Caco-2 (cell line): ENCODE measurements around the gene TACC3. TPM values are rescaled to one million over a fixed set of nuclear protein-coding genes. Genes with fewer than 3 reads are reported as not detected.

Experiments used
- BruUV-seq: library from RNA; stranded (reverse); fragments of 400-500 nt; replicated peaks from 2 replicates; lab custom pipeline; 2021; lab: Mats Ljungman, UMichigan
- CTCF ChIA-PET: fragments of 300-600 bp; sonication (Branson Sonifier 250); formaldehyde crosslinking; loops from one replicate; lab custom pipeline; 2022; ENCODE audit warnings: antibody characterized with exemption; lab: Charles Lee
- POLR2A ChIA-PET: fragments of 300-600 bp; sonication (Branson Sonifier 250); formaldehyde crosslinking; loops from one replicate; lab custom pipeline; 2022; ENCODE audit warnings: antibody characterized with exemption; lab: Charles Lee
- DNase-seq, 2 experiments: peaks; one replicate each; pipeline versions ENCODE4 v3.0.0 to v3.0.0-alpha.2; 2020 to 2022
- H3K27me3 ChIP-seq: replicated peaks from 2 replicates; pipeline ENCODE4 v1.6.0; 2011; ENCODE audit warnings: low read length; ENCODE audit not compliant: control insufficient read depth, insufficient read depth
- H3K36me3 ChIP-seq: 2 replicates; pipeline ENCODE4 v1.5.1; 2011; ENCODE audit warnings: low read length; ENCODE audit not compliant: control insufficient read depth, insufficient read depth
- H3K4me1 ChIP-seq: fragments of 250-450 bp; sonication (Bioruptor Pico); 2 replicates; pipeline ENCODE4 v1.5.1; 2020; ENCODE audit warnings: mild to moderate bottlenecking
- H3K4me3 ChIP-seq: 2 replicates; pipeline ENCODE4 v1.5.1; 2011; ENCODE audit warnings: low read depth, mild to moderate bottlenecking, control low read depth, low read length
- H3K9me3 ChIP-seq: fragments of 250-450 bp; sonication (Bioruptor Pico); 2 replicates; pipeline ENCODE4 v1.5.1; 2020; ENCODE audit warnings: mild to moderate bottlenecking, moderate library complexity
- H3K27ac Mint-ChIP-seq: one replicate; pipeline ENCODE4 v1.8.0; 2022; ENCODE audit warnings: mixed read lengths; ENCODE audit not compliant: unreplicated experiment
- H3K27me3 Mint-ChIP-seq: one replicate; pipeline ENCODE4 v1.8.0; 2022; ENCODE audit warnings: mixed read lengths; ENCODE audit not compliant: insufficient read depth, unreplicated experiment
- H3K36me3 Mint-ChIP-seq: one replicate; pipeline ENCODE4 v1.8.0; 2022; ENCODE audit warnings: mild to moderate bottlenecking, mixed read lengths; ENCODE audit not compliant: insufficient read depth, unreplicated experiment
- H3K4me1 Mint-ChIP-seq: one replicate; pipeline ENCODE4 v1.8.0; 2022; ENCODE audit warnings: low read depth, mixed read lengths; ENCODE audit not compliant: unreplicated experiment
- H3K4me3 Mint-ChIP-seq: one replicate; pipeline ENCODE4 v1.8.0; 2022; ENCODE audit warnings: mild to moderate bottlenecking, moderate library complexity, mixed read lengths; ENCODE audit not compliant: unreplicated experiment
- H3K9me3 Mint-ChIP-seq: one replicate; pipeline ENCODE4 v1.8.0; 2022; ENCODE audit warnings: mixed read lengths; ENCODE audit not compliant: unreplicated experiment
- intact Hi-C: fragments of 100-400 bp; cut with micrococcal nuclease; formaldehyde crosslinking; loops from one replicate; pipeline ENCODE4 v1.10.0; 2022; ENCODE audit not compliant: unreplicated experiment
- total RNA-seq: library from RNA; stranded (reverse); gene quantifications from 2 replicates; pipeline ENCODE4 v1.2.3, GENCODE V29; 2022
- TF ChIP-seq, protein P1 (sequence below), 2 experiments: fragments of 200-600 bp in 1 of 2; IDR thresholded peaks; 1 replicate in 1 of 2; 2 replicates in 1 of 2; pipeline versions ENCODE4 v1.5.1 to v1.8.0; 2011 to 2022; ENCODE audit warnings: antibody characterized with exemption in 1 of 2, control low read depth in 1 of 2, inconsistent platforms in 1 of 2, low read depth in 1 of 2, low read length in 1 of 2, mild to moderate bottlenecking in 1 of 2, moderate library complexity in 1 of 2; ENCODE audit not compliant: insufficient read depth in 1 of 2, severe bottlenecking in 1 of 2, unreplicated experiment in 1 of 2

Gene TACC3
- total RNA-seq, 1 experiment from 2014 or later, result 106 TPM

DNA sequence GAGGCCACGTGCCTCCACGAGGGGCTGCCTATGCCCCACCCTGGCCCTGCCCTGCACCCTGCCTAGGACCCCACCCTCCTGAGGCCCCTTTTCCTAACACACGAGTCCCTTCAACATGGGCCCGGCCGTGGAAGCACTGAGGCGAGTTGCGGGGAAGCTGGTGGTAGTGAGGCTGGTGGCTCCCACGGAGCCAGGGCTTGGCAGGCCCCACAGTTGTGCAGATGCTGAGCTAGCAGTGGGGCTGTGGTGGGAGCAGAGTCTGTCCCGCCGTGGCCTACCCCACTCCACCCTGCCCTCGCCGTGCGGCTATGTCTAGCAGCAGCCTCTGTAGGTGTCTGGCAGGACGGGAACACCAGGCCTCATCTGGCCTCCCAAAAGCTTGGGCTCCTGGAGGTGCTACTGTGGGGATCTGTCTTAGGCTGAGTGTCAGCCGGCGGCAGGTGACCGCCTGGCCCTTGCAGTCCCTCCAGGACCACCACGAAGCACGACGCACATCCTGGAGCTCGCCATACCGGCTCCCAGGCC is 18.8 kb downstream of the TACC3 start:
- 0 out of 2 replicates have a peak, but pooled peaks cover 5% of the 10 kb centered on the region for H3K4me1 ChIP-seq
- Mint-ChIP-seq H3K27me3 (no peaks in the 10 kb centered on the region), H3K4me3 (no peak overlapping the region), H3K9me3 (peaks cover 10% of the 10 kb centered on the region), H3K36me3 (peaks cover 93% of the 10 kb centered on the region), H3K27ac (no peak overlapping the region), H3K4me1 (no peaks in the 10 kb centered on the region)
- DNase-seq, result no peak
- H3K9me3 ChIP-seq, result peaks cover 21% of the 10 kb centered on the region
- POLR2A ChIA-PET, result interaction anchor here (0.5 kb wide), 1 partner anchor 19 kb away, joined by 3 read pairs; the partner anchor contains the start of gene TMEM129
- intact Hi-C loops, result no loop called here
- TF ChIP-seq, protein P1, sequence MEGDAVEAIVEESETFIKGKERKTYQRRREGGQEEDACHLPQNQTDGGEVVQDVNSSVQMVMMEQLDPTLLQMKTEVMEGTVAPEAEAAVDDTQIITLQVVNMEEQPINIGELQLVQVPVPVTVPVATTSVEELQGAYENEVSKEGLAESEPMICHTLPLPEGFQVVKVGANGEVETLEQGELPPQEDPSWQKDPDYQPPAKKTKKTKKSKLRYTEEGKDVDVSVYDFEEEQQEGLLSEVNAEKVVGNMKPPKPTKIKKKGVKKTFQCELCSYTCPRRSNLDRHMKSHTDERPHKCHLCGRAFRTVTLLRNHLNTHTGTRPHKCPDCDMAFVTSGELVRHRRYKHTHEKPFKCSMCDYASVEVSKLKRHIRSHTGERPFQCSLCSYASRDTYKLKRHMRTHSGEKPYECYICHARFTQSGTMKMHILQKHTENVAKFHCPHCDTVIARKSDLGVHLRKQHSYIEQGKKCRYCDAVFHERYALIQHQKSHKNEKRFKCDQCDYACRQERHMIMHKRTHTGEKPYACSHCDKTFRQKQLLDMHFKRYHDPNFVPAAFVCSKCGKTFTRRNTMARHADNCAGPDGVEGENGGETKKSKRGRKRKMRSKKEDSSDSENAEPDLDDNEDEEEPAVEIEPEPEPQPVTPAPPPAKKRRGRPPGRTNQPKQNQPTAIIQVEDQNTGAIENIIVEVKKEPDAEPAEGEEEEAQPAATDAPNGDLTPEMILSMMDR (IDR thresholded peaks at IDR 0.05; ENCODE audit: insufficient read depth in 1 of 2, low read depth in 1 of 2, low read length in 1 of 2, severe bottlenecking in 1 of 2, unreplicated experiment in 1 of 2), result no peak
- H3K4me3 ChIP-seq, result no peak overlapping the region
- no TSS peak for BruUV-seq
- H3K27me3 ChIP-seq, result no peaks in the 10 kb centered on the region
- CTCF ChIA-PET, result no interaction called here
- H3K36me3 ChIP-seq, result peaks cover 15% of the 10 kb centered on the region

DNA sequence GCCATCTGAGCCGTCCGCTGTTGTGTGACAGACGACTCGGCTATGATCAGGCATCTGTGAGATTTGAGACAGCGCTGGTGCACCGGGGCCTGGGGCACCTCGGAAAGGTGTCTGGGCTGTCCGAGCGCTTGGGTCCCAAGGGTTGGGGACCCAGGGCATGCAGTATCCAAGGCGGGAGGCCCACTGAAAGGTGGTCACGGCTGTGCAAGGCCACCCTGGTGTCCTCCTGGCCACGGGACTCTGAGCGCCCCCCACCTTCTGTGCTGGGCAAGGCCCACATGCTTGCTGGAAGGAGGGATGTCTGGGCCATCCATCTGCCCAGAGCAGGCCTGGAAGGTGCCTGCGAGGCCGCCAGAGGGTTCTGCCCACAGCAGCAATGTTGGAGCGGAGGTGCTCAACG is 19.9 kb downstream of the TACC3 start:
- Mint-ChIP-seq H3K4me1 (no peaks in the 10 kb centered on the region), H3K27me3 (no peaks in the 10 kb centered on the region), H3K4me3 (no peak overlapping the region), H3K36me3 (peaks cover 86% of the 10 kb centered on the region), H3K27ac (peak overlapping the region; percentile 51), H3K9me3 (peaks cover 10% of the 10 kb centered on the region)
- BruUV-seq, result no TSS peak
- POLR2A ChIA-PET, result no interaction called here
- Histone ChIP-seq H3K4me1 (0 out of 2 replicates have a peak, but pooled peaks cover 5% of the 10 kb centered on the region), H3K9me3 (peaks cover 21% of the 10 kb centered on the region), H3K36me3 (peaks cover 10% of the 10 kb centered on the region), H3K27me3 (no peaks in the 10 kb centered on the region), H3K4me3 (no peak overlapping the region)
- TF ChIP-seq, protein P1 (IDR thresholded peaks at IDR 0.05; ENCODE audit: insufficient read depth in 1 of 2, low read depth in 1 of 2, low read length in 1 of 2, severe bottlenecking in 1 of 2, unreplicated experiment in 1 of 2), result no peak
- intact Hi-C loops, result no loop called here
- CTCF ChIA-PET, result no interaction called here
- DNase-seq, result no peak

GRCh38 chr4:1743551-1743950 is 22.2 kb downstream of the TACC3 start:
- no peaks in the 10 kb centered on the region for H3K27me3 Mint-ChIP-seq
- peaks cover 6% of the 10 kb centered on the region for H3K9me3 Mint-ChIP-seq
- H3K4me3 Mint-ChIP-seq, result no peak overlapping the region
- POLR2A ChIA-PET, result no interaction called here
- BruUV-seq, result no TSS peak
- H3K36me3 ChIP-seq, result no peaks in the 10 kb centered on the region; the same call in 1 of the 2 replicates
- CTCF ChIA-PET, result interaction anchor here (0.6 kb wide), 1 partner anchor 69 kb away, joined by 3 read pairs; no protein-coding TSS in a partner anchor
- no peaks in the 10 kb centered on the region for H3K4me1 Mint-ChIP-seq
- H3K4me3 ChIP-seq, result no peak overlapping the region
- peaks cover 63% of the 10 kb centered on the region for H3K36me3 Mint-ChIP-seq
- 0 out of 2 replicates have a peak, but pooled peaks cover 5% of the 10 kb centered on the region for H3K4me1 ChIP-seq
- TF ChIP-seq, protein P1 (IDR thresholded peaks at IDR 0.05; ENCODE audit: insufficient read depth in 1 of 2, low read depth in 1 of 2, low read length in 1 of 2, severe bottlenecking in 1 of 2, unreplicated experiment in 1 of 2), result no peak
- peak overlapping the region; percentile 39 for H3K27ac Mint-ChIP-seq
- no peak for DNase-seq
- H3K27me3 ChIP-seq, result no peaks in the 10 kb centered on the region
- intact Hi-C loops, result no loop called here
- H3K9me3 ChIP-seq, result peaks cover 3% of the 10 kb centered on the region
